ENCODE measurements around the gene APOO. TPM values are rescaled to one million over a fixed set of nuclear protein-coding genes. Genes with fewer than 3 reads are reported as not detected.
"Not testable (repeated sequence)": the region's sequence is repeated elsewhere in the genome, so short reads cannot be mapped to it uniquely, and the experiment has no call there.

Gene APOO
- total RNA-seq, 2 donors from 2014 or later, result 31.4 to 31.7 TPM

DNA sequence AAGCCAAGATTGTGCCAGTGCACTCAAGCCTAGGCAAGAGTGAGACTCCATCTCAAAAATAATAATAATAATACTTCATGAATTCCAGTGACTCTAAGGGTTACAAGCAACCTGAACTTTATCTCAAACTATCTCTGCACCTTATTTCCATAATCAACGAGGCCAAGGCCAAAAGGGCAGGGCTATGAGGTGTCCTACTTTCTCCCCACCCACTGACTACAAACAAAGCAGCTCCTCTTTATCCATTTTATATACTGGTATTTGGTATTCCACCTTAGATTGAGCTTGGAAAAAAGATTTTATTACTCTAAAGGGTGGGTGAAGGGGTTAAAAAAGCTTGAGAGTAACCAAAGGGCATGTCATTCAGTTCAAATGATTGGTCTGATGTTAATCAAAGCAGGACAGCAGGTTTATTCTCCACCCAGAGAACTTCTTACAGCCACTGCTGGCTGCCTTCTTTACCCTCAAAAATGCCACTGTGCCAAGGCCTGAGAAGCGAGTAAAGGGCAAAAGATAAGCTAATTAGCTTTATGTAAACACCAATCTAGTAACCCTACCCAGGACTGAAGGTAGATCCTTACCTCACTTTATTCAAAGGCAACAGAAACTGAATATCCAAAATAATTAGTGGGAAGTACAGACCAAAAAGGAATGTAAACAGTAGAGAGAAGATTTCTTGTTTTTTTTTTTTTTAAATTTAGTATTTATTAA, 28.2 kb downstream of the APOO start:
- peak; percentile 85 for ATAC-seq
- intact Hi-C loops (cut with DNase I, micrococcal nuclease), result no loop called here
- no peak for DNase-seq

DNA sequence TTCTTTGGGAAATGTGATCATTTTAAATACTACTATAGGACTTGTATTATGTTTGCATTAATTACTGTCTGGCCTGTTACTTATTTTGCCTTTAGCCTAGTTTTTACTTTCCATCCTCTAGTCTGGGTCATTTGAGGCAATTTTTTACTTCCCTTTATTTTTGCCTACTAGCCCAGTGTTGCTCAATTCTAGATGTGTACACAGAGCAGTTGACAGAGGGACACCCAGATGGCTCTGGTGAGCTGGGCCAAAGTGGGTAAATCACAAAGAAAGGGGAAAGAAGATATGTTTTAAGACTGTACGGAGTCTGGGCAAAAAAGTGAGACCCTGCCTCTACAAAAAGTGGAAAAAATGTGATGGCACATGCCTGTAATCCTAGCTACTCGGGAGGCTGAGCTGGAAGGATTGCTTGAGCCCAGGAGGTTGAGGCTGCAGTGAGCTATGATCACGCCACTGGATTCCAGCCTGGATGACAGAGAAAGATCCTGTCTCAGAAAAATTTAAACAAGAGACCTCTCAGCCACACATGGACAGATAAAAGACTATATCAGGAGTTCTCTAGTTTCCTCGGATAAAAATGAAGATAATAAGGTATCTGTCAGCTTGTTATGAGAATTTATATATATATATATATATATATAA, 35.7 kb downstream of the APOO start:
- no peak for ATAC-seq
- intact Hi-C loops (cut with DNase I, micrococcal nuclease), result no loop called here
- no peak for DNase-seq

DNA sequence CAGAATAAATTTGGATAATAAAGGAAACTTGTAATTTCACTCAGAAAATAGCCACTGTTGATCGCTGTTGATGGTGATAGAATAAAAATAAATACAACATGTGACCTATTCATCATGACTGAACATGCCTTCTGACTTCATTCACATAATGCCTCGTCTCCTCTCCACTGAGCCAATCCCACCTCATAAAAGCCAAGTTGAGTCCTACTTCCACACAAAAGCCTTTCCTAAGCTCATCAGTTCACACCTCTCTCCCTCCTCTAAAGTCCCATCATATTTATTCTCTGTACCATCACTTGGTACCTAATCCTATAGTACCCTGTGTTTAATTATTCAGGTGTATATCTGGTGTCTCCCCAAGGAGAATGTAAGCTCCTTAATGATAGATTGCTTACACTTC, 37.7 kb downstream of the APOO start:
- intact Hi-C loops (cut with DNase I, micrococcal nuclease), result no loop called here
- ATAC-seq, result no peak

GRCh38 chrX:23864742-23865326, 42.9 kb downstream of the APOO start:
- ATAC-seq, result no peak
- intact Hi-C loops (cut with DNase I, micrococcal nuclease), result no loop called here
- no peak for DNase-seq

More for the DNA sequence above, 37.7 kb downstream of the APOO start:
- DNase-seq, result no peak

- DNase-seq; intact Hi-C loops (cut with DNase I, micrococcal nuclease); ATAC-seq: not testable (repeated sequence)
Observed at GRCh38 chrX:23861952-23862351, 45.8 kb downstream of the APOO start.

GRCh38 chrX:23861215-23861896, 46.4 kb downstream of the APOO start:
- no peak for ATAC-seq
- DNase-seq, result no peak
- intact Hi-C loops (cut with DNase I, micrococcal nuclease), result no loop called here

DNA sequence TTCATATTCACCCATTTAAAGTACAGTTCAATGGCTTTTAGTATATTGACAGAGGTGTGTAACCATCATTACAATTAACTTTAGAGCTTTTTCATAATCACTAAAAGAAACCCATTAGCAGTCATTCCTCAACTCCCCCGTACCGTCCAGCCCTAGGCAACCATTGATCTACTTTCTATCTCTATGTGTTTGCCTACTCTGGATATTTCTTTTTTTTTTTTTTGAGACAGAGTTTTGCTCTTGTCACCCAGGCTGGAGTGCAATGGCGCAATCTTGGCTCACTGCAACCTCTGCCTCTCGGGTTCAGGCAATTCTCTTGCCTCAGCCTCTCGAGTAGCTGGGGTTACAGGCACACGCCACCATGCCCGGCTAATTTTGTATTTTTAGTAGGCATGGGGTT, 48.5 kb downstream of the APOO start:
- DNase-seq; ATAC-seq; intact Hi-C loops (cut with DNase I, micrococcal nuclease): not testable (repeated sequence)

GRCh38 chrX:23857935-23858334, 49.8 kb downstream of the APOO start:
- no peak for DNase-seq
- no peak for ATAC-seq
- intact Hi-C loops (cut with DNase I, micrococcal nuclease), result no loop called here

DNA sequence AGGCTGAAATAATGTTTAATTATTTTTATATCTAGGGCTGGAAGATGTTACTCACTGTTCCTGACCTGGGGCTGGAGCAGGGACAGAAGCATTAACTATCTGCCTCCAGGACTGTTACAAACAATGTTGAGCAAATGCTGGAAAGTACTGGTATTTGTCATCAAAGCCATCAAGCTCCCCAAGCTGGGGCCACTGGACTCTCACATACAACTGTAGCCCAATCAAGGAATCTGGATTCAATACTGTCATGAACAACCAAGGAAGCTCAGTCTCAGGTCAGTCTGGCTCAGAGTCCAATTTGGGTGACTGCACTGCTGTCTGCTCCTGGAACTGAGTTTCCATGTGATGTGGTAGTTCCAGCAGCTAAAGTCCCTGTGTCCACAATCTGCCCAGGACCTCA, 50.4 kb downstream of the APOO start:
- DNase-seq (no peak), ATAC-seq (no peak)
- intact Hi-C loops (cut with DNase I, micrococcal nuclease), result no loop called here

DNA sequence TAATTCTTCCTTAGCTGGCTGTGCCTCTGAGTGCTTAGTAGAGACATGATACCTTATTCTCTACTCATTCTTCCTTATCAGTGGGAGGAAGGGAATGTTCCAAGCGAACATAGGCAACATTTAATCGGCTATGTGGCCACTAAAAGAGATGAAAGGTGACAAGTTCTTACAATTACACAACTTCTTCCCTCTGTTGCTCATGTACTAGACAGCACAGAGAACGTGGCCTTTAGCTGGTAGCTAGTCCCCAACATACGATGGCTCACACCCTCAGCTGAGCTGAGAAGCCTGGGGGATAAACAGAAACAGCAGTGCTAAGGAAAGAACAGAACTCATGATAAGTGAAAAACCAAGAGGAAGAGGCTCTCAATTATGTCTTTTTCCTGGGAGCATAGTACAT, 52.2 kb downstream of the APOO start:
- intact Hi-C loops (cut with DNase I, micrococcal nuclease), result no loop called here
- DNase-seq (no peak), ATAC-seq (no peak)

DNA sequence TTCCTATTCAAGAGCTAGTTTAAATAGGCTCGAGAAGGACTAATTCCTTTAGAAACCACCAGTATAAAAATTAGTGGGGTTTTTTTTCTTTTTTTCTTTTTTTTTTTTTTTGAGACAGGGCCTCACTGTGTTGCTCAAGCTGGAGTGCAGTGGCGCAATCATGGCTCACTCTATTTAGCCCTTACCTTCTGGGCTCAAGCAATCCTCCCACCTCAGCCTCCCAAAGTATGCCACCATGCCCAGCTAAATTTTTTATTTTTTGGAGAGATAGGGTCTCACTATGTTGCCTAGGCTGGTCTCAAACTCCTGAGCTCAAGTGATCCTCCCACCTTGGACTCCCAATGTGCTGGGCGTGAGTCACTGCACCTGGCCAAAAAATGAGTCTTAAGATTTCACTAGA, 52.8 kb downstream of the APOO start:
- ATAC-seq (no peak), DNase-seq (no peak)
- intact Hi-C loops (cut with DNase I, micrococcal nuclease), result no loop called here

DNA sequence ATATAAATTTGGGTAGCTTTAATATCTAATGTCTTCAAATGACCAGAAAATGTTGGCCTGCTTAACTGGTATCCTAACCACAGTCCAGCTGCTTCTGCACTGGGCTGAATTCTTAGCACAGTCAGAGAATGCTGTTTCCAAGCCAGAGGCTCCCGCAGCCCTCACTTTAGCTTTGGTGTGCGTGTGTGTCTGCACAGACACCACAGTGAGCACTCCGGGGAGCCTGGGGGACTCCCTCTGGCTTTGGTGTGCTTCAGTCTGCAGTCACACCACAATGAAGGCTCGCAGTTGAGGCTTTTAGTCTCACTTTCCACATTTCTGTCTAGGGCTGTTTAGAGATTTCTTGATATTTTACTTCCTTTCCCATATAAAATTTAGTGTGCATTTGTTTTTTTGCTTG, 53.6 kb downstream of the APOO start:
- ATAC-seq, result no peak
- intact Hi-C loops (cut with DNase I, micrococcal nuclease), result no loop called here
- DNase-seq, result no peak

- ATAC-seq (no peak), DNase-seq (no peak)
- intact Hi-C loops (cut with DNase I, micrococcal nuclease), result no loop called here
Observed at GRCh38 chrX:23851544-23851943, 56.2 kb downstream of the APOO start.

DNA sequence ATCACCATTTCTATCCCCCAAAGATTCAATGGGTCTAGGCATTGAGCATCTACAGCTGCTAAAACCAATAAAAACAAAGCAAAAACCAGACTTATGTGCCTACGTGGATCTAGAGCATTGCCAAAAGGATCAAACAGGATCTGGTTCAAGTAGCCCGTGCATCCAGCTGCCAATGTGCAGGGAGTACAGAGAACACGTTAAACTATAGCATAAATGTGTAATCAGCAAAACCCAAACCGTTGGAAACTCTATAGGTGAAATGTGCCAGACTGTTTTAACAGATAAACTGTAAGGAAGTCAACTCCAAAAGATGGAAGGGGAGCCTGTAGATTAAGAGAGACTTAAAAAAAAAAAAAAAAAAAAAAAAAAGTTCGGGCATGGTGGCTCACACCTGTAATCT, 58.5 kb downstream of the APOO start:
- DNase-seq, result no peak
- ATAC-seq, result no peak
- intact Hi-C loops (cut with DNase I, micrococcal nuclease), result no loop called here

DNA sequence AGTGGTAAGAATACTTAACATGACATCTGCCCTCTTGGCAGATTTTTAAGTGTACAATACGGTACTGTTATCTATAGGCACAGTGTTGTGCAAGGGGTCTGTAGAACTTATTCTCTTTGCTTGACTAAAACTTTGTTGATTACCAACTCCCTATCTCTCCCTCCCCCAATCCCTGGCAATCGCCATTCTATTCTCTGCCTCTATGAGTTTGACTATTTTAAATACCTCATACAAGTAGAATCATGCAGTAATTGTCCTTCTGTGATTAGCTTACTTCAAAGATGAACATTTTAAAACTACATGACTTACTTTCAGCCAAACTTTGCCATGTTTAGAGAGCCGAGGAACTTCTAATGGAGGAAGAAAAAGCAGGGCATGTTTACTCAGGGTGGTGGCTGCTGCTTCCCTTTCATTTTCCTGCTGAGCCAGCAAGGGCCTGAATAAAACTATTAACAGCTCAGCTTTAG, 62.4 kb downstream of the APOO start:
- peak; percentile 82 for ATAC-seq
- DNase-seq, result peak in 1 of 2 donors; percentile 43
- intact Hi-C loops (cut with DNase I, micrococcal nuclease), result no loop called here

DNA sequence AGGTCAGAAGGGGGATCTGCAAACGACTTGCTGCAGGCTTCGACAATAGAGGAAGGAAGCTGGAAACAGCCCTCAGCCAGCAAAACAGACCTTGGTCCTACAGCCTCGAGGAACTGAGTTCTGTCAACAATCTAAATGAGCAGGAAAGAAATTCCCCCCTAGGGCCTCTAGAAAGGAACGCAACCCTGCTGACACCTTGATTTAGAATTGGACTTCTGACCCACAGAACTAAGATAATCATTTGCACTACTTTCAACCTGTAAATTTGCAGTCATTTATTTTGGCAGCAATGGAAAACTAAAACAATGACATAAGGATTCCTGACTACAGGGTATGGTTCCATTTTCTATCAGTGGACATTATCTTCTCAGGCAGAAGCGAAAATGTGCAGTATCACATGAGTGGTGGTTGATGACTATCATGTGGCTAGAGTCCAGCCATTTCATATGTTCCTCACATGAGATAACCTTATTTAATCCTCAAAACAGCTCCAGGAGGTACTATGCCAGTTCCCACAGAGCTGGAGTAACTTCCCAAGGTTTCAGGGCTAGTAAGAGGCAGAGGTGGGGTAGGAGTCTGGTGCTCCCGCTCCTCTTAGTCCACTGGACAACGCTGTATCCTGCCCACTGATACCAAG, 63.1 kb downstream of the APOO start:
- ATAC-seq, result peak; percentile 85
- intact Hi-C loops (cut with DNase I, micrococcal nuclease), result no loop called here
- DNase-seq, result peak; percentile 34 to 65

- ATAC-seq (no peak), DNase-seq (no peak)
- intact Hi-C loops (cut with DNase I, micrococcal nuclease), result no loop called here
Observed at GRCh38 chrX:23841847-23842522, 65.8 kb downstream of the APOO start.

GRCh38 chrX:23840674-23841073, 67.1 kb downstream of the APOO start:
- intact Hi-C loops (cut with DNase I, micrococcal nuclease), result no loop called here
- DNase-seq, result peak in 1 of 2 donors; percentile 36
- peak; percentile 49 for ATAC-seq

- intact Hi-C loops (cut with DNase I, micrococcal nuclease), result no loop called here
- no peak for ATAC-seq
Observed at GRCh38 chrX:23838953-23839352, 68.8 kb downstream of the APOO start.

More at GRCh38 chrX:23838953-23839352, 68.8 kb downstream of the APOO start:
- DNase-seq, result no peak

All from left colon (tissue), 2 donors.